IMR-90 (cell line): ENCODE data around the gene TTC23L. TPM values are rescaled to one million over a fixed set of nuclear protein-coding genes. Genes with fewer than 3 reads are reported as not detected.
A peak's percentile ranks its signal among the peaks of the same experiment; 100 is the strongest.

Source experiments
- ATAC-seq: fragments of 200-7000 bp; cut with Tn5 transposase; 2 replicates; pipeline ENCODE4 v1.9.1; 2020; ENCODE audit warnings: low read depth, mild to moderate bottlenecking, moderate library complexity
- BruUV-seq: library from RNA; stranded (reverse); fragments of 400-500 nt; replicated peaks from 2 replicates; lab custom pipeline; 2021; lab: Mats Ljungman, UMichigan
- CTCF ChIA-PET: fragments of 300-600 bp; formaldehyde crosslinking; extraction: SDS; loops from one replicate; lab custom pipeline; 2021; ENCODE audit warnings: antibody characterized with exemption; lab: Yijun Ruan, JAX
- POLR2A ChIA-PET: fragments of 300-600 bp; sonication (Branson Sonifier 250); formaldehyde crosslinking; loops from one replicate; lab custom pipeline; 2022; ENCODE audit warnings: antibody characterized with exemption; ENCODE audit not compliant: unreplicated experiment; lab: Charles Lee
- DNase-seq: peaks from one replicate; pipeline ENCODE4 v3.0.0; 2013
- H2AFZ ChIP-seq: replicated peaks from 2 replicates; pipeline ENCODE3; 2013; ENCODE audit warnings: low read length, mild to moderate bottlenecking; ENCODE audit not compliant: poor library complexity
- H2AK5ac ChIP-seq: 2 replicates; pipeline ENCODE4 v1.6.1; 2013; ENCODE audit warnings: low read depth, low read length, inconsistent platforms
- H2AK9ac ChIP-seq: replicated peaks from 2 replicates; pipeline ENCODE3; 2013; ENCODE audit warnings: mild to moderate bottlenecking, low read depth, low read length, moderate library complexity; ENCODE audit not compliant: poor library complexity
- H2BK120ac ChIP-seq: 2 replicates; pipeline ENCODE4 v1.6.1; 2013; ENCODE audit warnings: low read depth, low read length, inconsistent platforms
- H2BK15ac ChIP-seq: 3 replicates; pipeline ENCODE4 v1.6.1; 2013; ENCODE audit warnings: low read depth, low read length, inconsistent platforms
- H2BK20ac ChIP-seq: 2 replicates; pipeline ENCODE4 v1.6.1; 2013; ENCODE audit warnings: low read depth, mild to moderate bottlenecking, inconsistent platforms, low read length, moderate library complexity
- H2BK5ac ChIP-seq: 2 replicates; pipeline ENCODE4 v1.6.1; 2013; ENCODE audit warnings: mild to moderate bottlenecking, low read depth, low read length, inconsistent platforms; ENCODE audit not compliant: poor library complexity, severe bottlenecking
- H3K14ac ChIP-seq: replicated peaks from 2 replicates; pipeline ENCODE4 v1.6.1; 2013; ENCODE audit warnings: low read depth, low read length, inconsistent platforms
- H3K18ac ChIP-seq: 2 replicates; pipeline ENCODE4 v1.6.1; 2013; ENCODE audit warnings: low read depth, low read length, control low read depth
- H3K23ac ChIP-seq: 2 replicates; pipeline ENCODE4 v1.6.1; 2013; ENCODE audit warnings: low read depth, low read length, inconsistent platforms
- H3K27ac ChIP-seq: 2 replicates; pipeline ENCODE4 v1.5.1; 2013; ENCODE audit warnings: mild to moderate bottlenecking, control low read depth, low read length; ENCODE audit not compliant: insufficient read depth
- H3K27me3 ChIP-seq: 2 replicates; pipeline ENCODE4 v1.6.1; 2013; ENCODE audit warnings: low read length; ENCODE audit not compliant: control insufficient read depth, insufficient read depth
- H3K36me3 ChIP-seq: 2 replicates; pipeline ENCODE4 v1.6.1; 2013; ENCODE audit warnings: low read length, mixed read lengths; ENCODE audit not compliant: control insufficient read depth, insufficient read depth
- H3K4ac ChIP-seq: 2 replicates; pipeline ENCODE4 v1.6.1; 2013; ENCODE audit warnings: low read depth, low read length, inconsistent platforms
- H3K4me1 ChIP-seq: 2 replicates; pipeline ENCODE4 v1.6.1; 2013; ENCODE audit warnings: low read length, mixed read lengths; ENCODE audit not compliant: control insufficient read depth, insufficient read depth
- H3K4me2 ChIP-seq: 2 replicates; pipeline ENCODE4 v1.6.1; 2013; ENCODE audit warnings: low read depth, mild to moderate bottlenecking, control low read depth, low read length, moderate library complexity
- H3K4me3 ChIP-seq: 2 replicates; pipeline ENCODE4 v1.5.1; 2013; ENCODE audit warnings: low read depth, mild to moderate bottlenecking, control low read depth, low read length, moderate library complexity; ENCODE audit not compliant: insufficient read depth
- H3K56ac ChIP-seq: 2 replicates; pipeline ENCODE4 v1.6.1; 2013; ENCODE audit warnings: low read length, inconsistent platforms; ENCODE audit not compliant: insufficient read depth; ENCODE audit errors: extremely low read depth
- H3K79me1 ChIP-seq, 2 experiments: 2 replicates each; pipeline ENCODE4 v1.6.1; 2013; ENCODE audit warnings: low read length in 2 of 2, inconsistent platforms in 1 of 2, low read depth in 1 of 2
- H3K9ac ChIP-seq: 2 replicates; pipeline ENCODE4 v1.6.1; 2013; ENCODE audit warnings: low read depth, low read length, control low read depth
- H3K9me1 ChIP-seq: 2 replicates; pipeline ENCODE4 v1.6.1; 2013; ENCODE audit warnings: low read length, inconsistent platforms; ENCODE audit not compliant: insufficient read depth
- H3K9me3 ChIP-seq: 2 replicates; pipeline ENCODE4 v1.6.1; 2013; ENCODE audit warnings: low read length; ENCODE audit not compliant: control insufficient read depth, insufficient read depth
- H4K20me1 ChIP-seq: 2 replicates; pipeline ENCODE4 v1.6.1; 2013; ENCODE audit warnings: low read length, inconsistent platforms; ENCODE audit not compliant: insufficient read depth
- H4K5ac ChIP-seq: 2 replicates; pipeline ENCODE4 v1.6.1; 2013; ENCODE audit warnings: mild to moderate bottlenecking, low read depth, low read length, control low read depth
- H4K8ac ChIP-seq, 2 experiments: 2 replicates each; pipeline ENCODE4 v1.6.1; 2013; ENCODE audit warnings: low read depth in 2 of 2, low read length in 2 of 2, control low read depth in 1 of 2, inconsistent platforms in 1 of 2
- H4K91ac ChIP-seq: 2 replicates; pipeline ENCODE4 v1.6.1; 2013; ENCODE audit warnings: low read depth, low read length, inconsistent platforms; ENCODE audit not compliant: insufficient read depth
- BHLHE40 ChIP-seq: fragments of 150-350 bp; IDR thresholded peaks from 2 replicates; pipeline ENCODE4 v1.6.1; 2016; ENCODE audit warnings: mild to moderate bottlenecking, low read depth, low read length
- CEBPB ChIP-seq: IDR thresholded peaks from 2 replicates; pipeline ENCODE4 v1.6.1; 2012; ENCODE audit warnings: low read depth, low read length, improper control_type of control experiment
- CHD1 ChIP-seq: IDR thresholded peaks from 2 replicates; pipeline ENCODE4 v1.6.1; 2012; ENCODE audit warnings: low read depth, low read length, improper control_type of control experiment
- CTCF ChIP-seq: conservative IDR thresholded peaks from 2 replicates; pipeline ENCODE4 v1.5.1; 2012; ENCODE audit warnings: mild to moderate bottlenecking, low read depth, low read length, improper control_type of control experiment
- ELK1 ChIP-seq: fragments of 150-350 bp; IDR thresholded peaks from 2 replicates; pipeline ENCODE4 v1.6.1; 2016; ENCODE audit warnings: low read depth, mild to moderate bottlenecking, low read length, moderate library complexity, borderline replicate concordance
- FOS ChIP-seq: fragments of 150-350 bp; IDR thresholded peaks from 2 replicates; pipeline ENCODE4 v1.6.1; 2016; ENCODE audit warnings: low read depth, low read length
- MAFK ChIP-seq: IDR thresholded peaks from 2 replicates; pipeline ENCODE4 v1.6.1; 2012; ENCODE audit warnings: low read depth, low read length, improper control_type of control experiment
- MAZ ChIP-seq: IDR thresholded peaks from 2 replicates; pipeline ENCODE4 v1.6.1; 2012; ENCODE audit warnings: low read depth, mild to moderate bottlenecking, low read length, improper control_type of control experiment, moderate library complexity, borderline replicate concordance
- MXI1 ChIP-seq: IDR thresholded peaks from 2 replicates; pipeline ENCODE4 v1.6.1; 2012; ENCODE audit warnings: low read depth, mild to moderate bottlenecking, low read length, moderate library complexity, borderline replicate concordance
- NFE2L2 ChIP-seq: fragments of 150-350 bp; IDR thresholded peaks from 2 replicates; pipeline ENCODE4 v1.6.1; 2016; ENCODE audit warnings: low read depth, mild to moderate bottlenecking, low read length
- POLR2A ChIP-seq: IDR thresholded peaks from 2 replicates; pipeline ENCODE4 v1.6.1; 2012; ENCODE audit warnings: mild to moderate bottlenecking, low read depth, low read length
- RAD21 ChIP-seq: IDR thresholded peaks from 2 replicates; pipeline ENCODE4 v1.6.1; 2012; ENCODE audit warnings: low read length, improper control_type of control experiment
- RCOR1 ChIP-seq: IDR thresholded peaks from 2 replicates; pipeline ENCODE4 v1.6.1; 2012; ENCODE audit warnings: mild to moderate bottlenecking, low read length, improper control_type of control experiment; ENCODE audit not compliant: insufficient replicate concordance
- RFX5 ChIP-seq: IDR thresholded peaks from 2 replicates; pipeline ENCODE4 v1.8.0; 2012; ENCODE audit warnings: low read depth, mild to moderate bottlenecking, low read length, moderate library complexity
- SMC3 ChIP-seq: fragments of 150-350 bp; IDR thresholded peaks from 2 replicates; pipeline ENCODE4 v1.6.1; 2016; ENCODE audit warnings: low read depth, mild to moderate bottlenecking, antibody characterized with exemption, low read length, moderate library complexity
- USF2 ChIP-seq: fragments of 150-350 bp; IDR thresholded peaks from 2 replicates; pipeline ENCODE4 v1.6.1; 2017; ENCODE audit warnings: mild to moderate bottlenecking, antibody characterized with exemption, low read length, low read depth
- WGBS, 2 experiments: methylation state at CpG; one replicate each; pipeline versions ENCODE4 v1.1.5 to v1.1.7; 2013; ENCODE audit warnings: missing lambda C conversion rate in 2 of 2; ENCODE audit not compliant: insufficient read length in 1 of 2; ENCODE audit errors: extremely low coverage in 2 of 2; 5-methylcytosine and 5-hydroxymethylcytosine counted together
- dilution Hi-C: fragments of 300-500 bp; cut with HindIII; formaldehyde crosslinking; loops from one replicate; pipeline ENCODE4 v1.14.3; 2018; ENCODE audit warnings: low sequenced_read_pairs; ENCODE audit not compliant: unreplicated experiment
- in situ Hi-C: fragments of 300-500 bp; cut with MboI; formaldehyde crosslinking; loops from 3 replicates; pipeline ENCODE4 v1.14.3; 2019; ENCODE audit warnings: low sequenced_read_pairs, inconsistent platforms, mixed read lengths
- intact Hi-C: fragments of 100-400 bp; cut with micrococcal nuclease; formaldehyde crosslinking; loops from 2 replicates; pipeline ENCODE4 v1.10.0; 2022
- polyA plus RNA-seq, 3 experiments: library from polyadenylated mRNA; depleted of rRNA; stranded (reverse); fragments of >200 nt; gene quantifications; 2 replicates each; pipeline ENCODE4 v1.2.3, GENCODE V29; 2012; ENCODE audit warnings: low replicate concordance in 1 of 3
- total RNA-seq: library from RNA; depleted of rRNA; stranded (reverse); fragments of >200 nt; gene quantifications from 2 replicates; pipeline ENCODE4 v1.2.3, GENCODE V29; 2012

The TTC23L gene
- total and polyA plus RNA-seq, 2 of the 4 experiments (the other 2 are of a cell fraction): under 0.01 TPM; not detected in 1

GRCh38 chr5:34905564-34905963 lies 66.6 kb downstream of the TTC23L start:
- ATAC-seq: 0 out of 2 replicates have a peak, but pooled peaks have one; percentile 56

More at GRCh38 chr5:34905564-34905963, 66.6 kb downstream of the TTC23L start:
- Histone ChIP-seq H2BK5ac (no peak overlapping the region), H4K91ac (no peak overlapping the region), H3K18ac (no peak overlapping the region), H3K14ac (no peak overlapping the region), H3K9me1 (no peaks in the 10 kb centered on the region), H2BK120ac (no peak overlapping the region), H2BK15ac (no peak overlapping the region), H4K20me1 (no peaks in the 10 kb centered on the region), H2AK5ac (no peak overlapping the region), H3K4me2 (no peak overlapping the region), H2BK20ac (no peak overlapping the region), H3K9ac (no peak overlapping the region), H3K36me3 (peaks cover 13% of the 10 kb centered on the region), H3K56ac (no peak overlapping the region), H3K23ac (no peak overlapping the region), H3K4me1 (no peaks in the 10 kb centered on the region), H2AFZ (no peak overlapping the region), H4K5ac (no peak overlapping the region), H3K27me3 (no peaks in the 10 kb centered on the region), H2AK9ac (no peak overlapping the region), H4K8ac (no peak overlapping the region), H3K9me3 (no peaks in the 10 kb centered on the region), H3K4ac (no peak overlapping the region), H3K27ac (no peak overlapping the region), H3K79me1 (peaks cover 14 to 17% of the 10 kb centered on the region in 2 experiments), H3K4me3 (no peak overlapping the region)
- intact Hi-C loops: no loop called here
- in situ Hi-C loops: no loop called here
- no peak for DNase-seq
- ChIA-PET POLR2A (no interaction called here), CTCF (interaction anchor here (0.6 to 0.7 kb wide), 2 partner anchors 419 to 427 kb away, joined by 3 read pairs; no protein-coding TSS in a partner anchor)
- BruUV-seq: no TSS peak
- dilution Hi-C loops: no loop called here
- WGBS, 2 experiments: no CpG with 5 or more reads among the region's 2 CpGs
- TF ChIP-seq USF2: no peak
- no peak for TF ChIP-seq MXI1
- TF ChIP-seq RCOR1: no peak
- no peak for TF ChIP-seq NFE2L2
- TF ChIP-seq ELK1: no peak
- TF ChIP-seq FOS: no peak
- no peak for TF ChIP-seq RFX5
- TF ChIP-seq BHLHE40: no peak
- no peak for TF ChIP-seq POLR2A
- TF ChIP-seq RAD21: peak; percentile 43
- TF ChIP-seq CEBPB: no peak
- no peak for TF ChIP-seq CHD1
- TF ChIP-seq MAFK: no peak
- TF ChIP-seq SMC3: peak; percentile 22; the same call in 1 of the 2 replicates
- no peak for TF ChIP-seq MAZ
- TF ChIP-seq CTCF: peak; percentile 45
